HPDE6-E6E7 (cell line): ENCODE data around the gene SLC10A7.

ENCODE experiments used
- DNase-seq: peaks from one replicate; pipeline ENCODE4 v3.0.0; 2011; ENCODE audit warnings: missing footprints; ENCODE audit errors: extremely low spot score

The SLC10A7 gene

DNA sequence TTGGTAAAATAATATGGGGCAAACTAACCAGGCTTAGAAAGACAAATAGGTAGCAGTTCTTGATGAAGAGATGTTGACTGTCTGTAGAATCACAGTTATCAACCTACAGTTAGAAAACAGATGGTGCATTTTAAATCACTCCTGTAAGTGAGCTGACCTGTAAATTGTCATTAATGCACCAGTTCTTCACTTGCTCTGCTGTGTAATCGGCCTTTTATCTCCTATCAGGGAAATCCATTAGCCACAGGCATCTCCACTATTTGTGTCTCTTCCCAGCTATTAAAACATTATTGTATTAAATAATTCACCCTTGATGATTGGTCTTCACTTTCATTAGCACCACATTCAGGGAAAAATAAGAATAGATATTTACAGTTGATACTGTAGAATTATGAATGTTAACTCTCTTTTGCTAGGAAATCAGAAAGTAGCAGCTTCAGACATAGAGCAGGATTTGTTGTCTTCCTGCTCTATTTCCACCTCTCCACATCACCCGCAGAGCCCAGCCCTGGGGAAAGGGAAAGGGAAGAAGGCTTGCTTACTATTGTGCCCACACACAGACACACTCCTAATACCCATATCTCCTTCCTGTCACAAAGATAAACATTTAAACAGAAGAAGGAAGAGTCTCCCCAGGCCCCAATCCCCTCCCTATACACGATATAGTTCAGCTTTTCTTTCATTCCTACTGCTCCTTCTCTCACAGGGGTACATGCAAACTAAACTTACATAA, 210.3 kb downstream of the SLC10A7 start:
- DNase-seq, result no peak

DNA sequence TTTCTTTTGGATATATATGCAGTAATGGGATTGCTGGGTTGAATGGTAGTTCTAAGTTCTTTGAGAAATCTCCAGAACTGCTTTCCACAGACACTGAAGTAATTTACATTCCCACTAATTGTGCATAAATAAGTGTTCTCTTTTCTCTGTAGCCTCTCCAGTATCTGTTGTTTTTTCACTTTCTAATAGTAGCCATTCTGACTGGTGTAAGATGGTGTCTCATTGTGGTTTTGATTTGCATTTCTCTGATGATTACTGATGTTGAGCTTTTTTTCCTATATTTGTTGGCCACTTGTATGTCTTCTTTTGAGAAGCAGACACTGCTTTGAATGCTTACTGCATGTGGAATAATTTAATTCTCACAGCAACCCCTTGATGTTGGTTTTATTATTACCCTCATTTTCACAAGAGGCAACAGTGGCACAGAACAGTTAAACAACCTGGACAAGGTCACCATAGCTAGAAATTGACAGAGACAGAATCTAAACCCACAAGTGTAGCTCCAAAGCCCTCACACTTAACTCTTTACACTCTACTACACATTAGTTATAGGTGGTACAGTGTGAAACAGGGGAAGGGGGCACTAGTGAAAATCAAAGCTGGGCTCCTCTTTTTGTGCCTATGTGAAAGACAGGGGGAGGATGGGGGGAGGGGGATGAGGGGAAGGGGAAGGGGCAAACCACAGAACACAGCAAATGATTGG, 211.3 kb downstream of the SLC10A7 start:
- no peak for DNase-seq

DNA sequence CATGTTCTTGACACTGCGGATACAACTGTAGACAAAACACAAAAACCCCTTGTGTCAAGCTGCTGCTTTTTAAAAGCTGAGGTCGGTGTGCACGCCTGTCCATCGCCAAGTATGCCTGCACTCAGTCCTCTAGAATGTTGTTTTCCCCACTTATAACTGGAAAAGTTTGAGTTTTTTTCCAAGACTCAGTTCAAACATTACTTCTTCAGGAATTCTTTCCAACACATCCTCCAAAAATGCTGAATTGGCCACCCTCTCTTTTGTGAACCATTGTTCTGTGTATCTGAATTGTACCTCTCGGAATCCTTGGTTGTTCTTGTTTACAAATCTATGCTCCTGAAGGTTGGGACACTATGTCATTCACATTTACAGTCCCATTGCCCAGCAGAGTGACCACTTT, 212.8 kb downstream of the SLC10A7 start:
- no peak for DNase-seq

DNA sequence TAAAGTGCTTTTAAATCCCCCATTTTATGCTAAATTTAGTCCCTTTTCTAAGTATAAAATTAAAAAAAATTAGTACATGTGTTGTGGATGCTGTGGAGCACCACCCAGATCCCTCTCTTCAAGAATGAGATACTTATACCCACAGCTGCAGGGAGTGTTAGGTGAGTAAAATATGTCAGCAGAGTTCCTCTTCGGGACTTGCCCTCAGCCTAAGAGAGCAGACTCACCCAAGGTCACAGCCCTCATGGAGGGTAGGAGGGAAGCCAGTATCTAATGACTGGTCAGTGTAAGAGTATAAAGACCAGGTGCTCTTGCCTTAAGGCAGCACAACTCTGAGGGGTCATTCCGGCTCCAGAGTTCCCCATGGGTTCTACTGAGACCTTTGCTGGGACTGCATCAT, 218.9 kb downstream of the SLC10A7 start:
- no peak for DNase-seq

DNA sequence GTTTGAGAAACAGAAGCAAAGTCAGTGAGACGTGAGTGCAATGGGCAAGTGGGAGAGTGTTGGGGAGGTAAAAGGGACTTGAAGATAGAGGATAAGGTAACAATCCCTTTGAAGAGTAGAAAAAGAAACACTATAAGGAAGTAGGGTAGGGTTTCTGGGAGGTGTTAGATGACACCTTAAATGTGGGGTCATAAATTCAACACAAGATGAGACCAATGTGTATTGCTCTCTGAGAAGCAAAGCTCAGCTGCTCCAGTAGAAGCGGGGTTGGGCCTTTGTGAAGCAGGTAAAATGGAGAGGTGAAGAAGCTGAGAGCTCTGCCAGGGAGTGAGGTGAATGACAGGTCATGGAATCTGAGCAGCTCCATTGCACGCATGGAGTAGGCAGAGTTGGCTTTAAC, 222.1 kb downstream of the SLC10A7 start:
- DNase-seq, result no peak

DNA sequence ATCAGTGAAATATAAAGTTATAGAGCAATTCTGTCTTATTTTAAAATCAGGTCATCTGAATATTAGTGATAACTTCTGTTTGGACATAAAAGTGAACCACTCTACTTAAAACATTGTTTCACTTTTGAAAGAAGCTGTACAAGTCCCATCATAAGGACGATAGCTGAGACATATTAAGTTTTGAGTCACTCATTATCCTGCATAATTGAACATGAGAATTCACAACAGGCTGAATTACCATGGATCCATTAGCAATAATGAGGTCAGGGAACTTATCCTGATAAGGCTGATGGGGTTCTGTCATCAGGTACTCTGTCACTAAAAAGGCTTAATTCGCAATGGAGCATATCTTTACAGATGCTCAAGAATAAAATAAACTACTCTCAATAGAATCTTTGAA, 227.0 kb downstream of the SLC10A7 start:
- DNase-seq, result no peak

DNA sequence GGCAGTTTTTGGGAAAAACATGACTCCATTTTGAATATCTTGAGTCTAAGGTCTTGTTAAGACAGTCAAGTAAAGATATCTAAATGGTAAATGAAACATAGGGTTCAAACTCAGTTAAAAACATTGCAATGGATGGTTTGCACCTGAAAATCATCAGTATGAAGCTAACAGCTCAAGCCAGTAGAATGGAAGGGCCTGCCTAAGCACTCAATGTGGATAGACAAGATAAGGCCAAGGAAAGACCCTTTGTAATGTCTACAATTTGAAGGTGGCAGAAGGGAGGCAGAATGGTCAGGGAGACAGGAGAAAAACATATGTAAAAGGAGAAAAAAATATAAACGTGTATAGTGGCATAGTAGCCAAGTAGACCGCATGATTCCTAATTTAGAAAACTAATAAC, 229.2 kb downstream of the SLC10A7 start:
- no peak for DNase-seq

DNA sequence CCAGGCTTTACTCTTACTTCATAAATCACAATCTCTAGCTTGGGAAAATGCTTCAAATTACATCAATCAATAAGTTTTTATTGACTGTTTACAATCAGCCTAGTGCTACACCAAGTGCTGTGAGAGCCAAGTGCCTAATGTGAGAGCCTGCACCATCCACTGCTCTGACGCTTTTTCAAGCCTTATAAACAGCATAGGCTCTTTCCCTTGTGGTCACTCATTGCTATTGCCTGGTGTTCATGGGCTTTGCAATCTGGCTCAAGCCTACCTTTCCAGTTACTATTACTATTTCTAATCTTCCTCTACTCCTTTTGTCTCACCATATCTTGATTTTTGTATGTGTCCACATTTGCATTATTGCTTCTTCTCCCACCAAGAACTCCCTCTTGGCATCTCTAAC, 230.4 kb downstream of the SLC10A7 start:
- no peak for DNase-seq

DNA sequence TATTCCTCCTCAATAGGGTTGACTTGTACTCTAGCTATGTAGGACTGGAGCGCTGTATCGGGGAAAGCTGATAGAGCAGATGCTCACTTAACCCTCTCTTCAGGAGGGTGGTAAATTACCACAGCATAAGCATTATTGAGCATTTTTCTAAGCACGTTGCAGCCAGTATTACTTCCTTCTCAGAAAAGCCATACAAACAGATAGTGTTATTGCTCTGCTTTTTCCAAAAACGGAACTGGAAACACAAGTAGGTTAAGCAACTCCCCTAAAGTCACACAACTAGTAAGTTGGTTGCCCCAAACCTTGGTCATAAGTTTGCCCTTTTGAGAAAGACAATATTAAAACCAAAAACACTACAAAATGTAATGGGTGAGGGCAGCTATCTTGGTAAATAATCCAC, 233.5 kb downstream of the SLC10A7 start:
- no peak for DNase-seq

DNA sequence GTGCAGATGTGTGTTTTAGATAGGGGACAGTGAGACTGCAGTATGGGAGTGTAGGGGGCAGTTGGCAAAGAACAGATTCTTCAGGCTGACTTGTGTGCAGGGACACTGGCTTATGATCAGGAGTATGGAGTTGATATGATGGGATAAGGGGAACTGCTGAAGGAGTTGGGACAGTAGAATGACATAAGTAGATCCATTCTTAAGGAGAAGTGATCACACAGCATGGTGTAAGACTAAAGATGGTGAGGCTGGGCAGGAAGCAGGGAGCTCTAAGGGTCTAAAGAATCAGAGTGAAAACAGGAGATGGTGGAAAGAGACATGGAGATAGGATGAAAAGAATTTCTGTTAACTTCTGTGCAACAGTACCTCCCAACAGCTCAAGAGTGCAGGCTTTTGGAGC, 236.7 kb downstream of the SLC10A7 start:
- no peak for DNase-seq

DNA sequence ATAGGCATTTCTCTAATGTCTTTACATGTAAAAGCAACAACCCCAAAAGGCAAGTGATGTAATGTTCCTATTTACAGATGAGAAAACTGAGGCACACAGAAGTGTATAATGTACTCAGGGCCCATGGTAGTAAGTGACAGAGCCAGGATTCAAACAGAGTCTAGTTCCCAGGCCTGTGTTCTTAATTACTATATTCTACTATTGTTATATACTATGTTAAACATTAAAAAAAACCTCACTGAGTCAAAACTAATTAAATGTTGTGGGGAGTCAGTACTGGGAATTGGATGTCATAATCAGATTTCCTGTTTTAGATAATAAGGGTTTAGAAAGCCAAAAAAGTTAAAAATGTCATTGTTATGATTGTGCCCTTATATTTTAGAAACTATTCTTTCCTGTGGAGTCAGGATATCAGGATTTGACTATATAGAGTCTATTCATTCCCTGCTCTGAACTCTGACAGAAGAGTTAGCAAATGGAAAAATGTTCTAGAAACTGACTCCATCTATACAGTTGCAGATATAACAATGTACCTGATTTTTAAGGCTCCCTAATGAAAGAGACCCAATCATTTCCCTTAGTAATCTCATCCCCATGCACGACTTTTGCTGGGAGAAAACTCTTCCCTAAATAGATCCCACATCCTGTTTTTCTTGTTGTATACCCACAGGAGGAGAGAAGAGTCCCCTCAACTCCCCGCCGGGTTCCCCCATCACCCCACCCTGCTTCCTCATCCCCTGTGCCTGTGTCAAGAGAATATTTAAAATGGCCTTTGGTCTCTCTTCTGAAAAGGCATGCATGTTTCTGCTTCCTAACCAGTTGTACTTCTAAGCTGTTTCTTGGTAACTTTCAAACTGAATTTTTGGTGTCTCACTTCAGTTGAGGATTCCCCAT, 237.7 kb downstream of the SLC10A7 start:
- no peak for DNase-seq

DNA sequence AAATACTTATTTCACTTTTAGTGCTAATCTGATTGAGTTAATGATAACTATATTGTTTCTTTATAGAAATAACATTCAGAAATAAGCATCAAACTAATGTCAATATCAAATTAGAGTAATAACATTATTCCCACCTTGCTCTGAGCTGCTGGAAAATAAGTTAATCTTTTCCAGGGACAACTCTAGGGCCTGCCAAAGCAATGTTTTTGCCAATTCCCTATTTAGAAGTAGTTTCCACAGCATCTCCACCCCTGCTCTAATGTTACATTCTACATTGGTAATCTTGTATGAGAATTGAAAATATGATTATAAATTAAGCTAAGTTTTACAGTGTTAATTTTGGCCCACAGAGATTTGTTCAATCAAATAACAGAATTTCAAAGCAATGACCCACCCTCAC, 239.1 kb downstream of the SLC10A7 start:
- DNase-seq, result no peak

DNA sequence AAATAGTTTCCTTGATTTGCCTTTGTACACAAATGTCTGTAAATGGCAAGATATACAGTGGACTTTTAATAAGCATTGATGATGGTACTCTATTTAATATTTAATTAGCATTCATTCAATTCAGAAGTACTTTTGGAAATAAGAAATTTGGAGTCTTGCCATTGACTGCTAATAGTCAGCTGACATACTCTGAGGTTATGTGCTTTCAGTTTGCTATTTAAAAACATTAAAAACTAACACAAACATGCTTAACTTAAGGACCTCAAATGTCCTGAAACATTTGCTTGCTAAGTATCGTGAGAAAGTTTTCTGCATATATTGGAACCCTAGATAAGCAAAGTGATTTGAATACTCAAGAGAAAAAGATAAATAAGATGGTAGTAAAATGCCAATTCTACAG, 242.8 kb downstream of the SLC10A7 start:
- no peak for DNase-seq

DNA sequence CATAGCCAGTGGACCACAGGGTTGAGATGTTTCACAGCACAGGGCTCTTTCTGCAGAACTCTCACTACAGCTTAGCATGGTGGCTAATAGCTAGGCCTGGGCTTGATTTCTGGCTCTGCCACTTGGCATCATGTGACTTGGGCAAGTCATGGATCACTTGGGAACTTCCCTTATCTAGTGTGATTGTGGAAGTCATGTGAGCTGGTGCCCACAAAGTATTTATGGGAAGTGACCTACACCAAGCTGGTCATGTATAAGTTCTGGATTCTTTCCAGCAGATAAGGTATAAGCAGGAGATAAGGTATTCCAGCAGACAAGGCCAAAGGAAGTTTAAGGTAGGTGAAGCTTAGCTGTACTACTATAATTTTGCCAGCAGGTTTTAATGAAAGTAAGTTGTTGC, 246.4 kb downstream of the SLC10A7 start:
- no peak for DNase-seq

DNA sequence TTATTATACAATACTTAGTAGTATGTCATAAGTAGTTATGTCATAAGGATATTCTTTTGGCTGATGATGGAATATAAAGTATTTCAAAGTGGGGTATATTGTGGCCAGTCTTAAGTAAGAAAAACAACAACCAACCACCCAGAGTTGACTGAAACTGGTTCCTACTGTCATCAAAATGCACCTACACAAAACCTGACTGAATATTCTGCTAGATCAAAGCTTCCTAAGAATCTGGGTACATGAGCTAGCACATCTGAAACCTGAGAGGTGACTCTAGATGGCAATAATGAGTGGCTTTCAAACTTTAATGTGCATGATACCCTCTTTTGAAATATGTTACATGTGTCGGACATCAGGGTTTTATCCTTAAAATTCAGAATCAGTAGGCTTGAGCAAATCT, 247.0 kb downstream of the SLC10A7 start:
- DNase-seq, result no peak

DNA sequence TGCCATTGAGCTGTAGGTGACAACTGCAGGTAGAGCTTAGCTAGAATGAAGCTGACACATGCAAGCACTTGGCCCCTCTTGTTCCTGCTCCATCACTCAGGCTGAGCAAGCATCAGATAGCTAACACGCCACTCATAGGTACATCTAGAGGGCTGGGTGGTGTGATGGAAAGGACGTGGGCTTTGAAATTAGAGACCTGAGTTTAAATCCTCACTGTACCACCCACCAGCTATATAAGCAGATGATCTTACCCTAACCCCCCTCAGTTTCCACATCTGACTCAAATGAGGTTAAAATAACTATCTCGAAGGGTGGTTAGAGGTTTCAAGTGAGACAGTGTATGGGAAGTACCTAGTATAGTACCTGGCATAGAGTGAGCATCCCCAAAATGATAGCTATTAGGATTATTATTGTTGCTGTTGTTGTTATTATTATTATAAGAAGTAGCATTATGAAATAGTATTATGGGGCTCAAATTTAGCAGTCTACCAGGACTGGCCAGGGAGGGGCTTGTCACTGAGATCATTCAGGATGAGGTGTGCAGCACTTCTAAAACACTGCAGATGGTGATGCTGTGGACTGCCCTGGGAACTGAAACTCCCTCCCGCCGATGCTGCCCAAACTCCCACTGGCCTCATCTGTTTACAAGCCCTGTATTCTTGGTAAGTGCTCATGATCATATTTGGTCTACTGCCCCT, 248.4 kb downstream of the SLC10A7 start:
- DNase-seq, result no peak

DNA sequence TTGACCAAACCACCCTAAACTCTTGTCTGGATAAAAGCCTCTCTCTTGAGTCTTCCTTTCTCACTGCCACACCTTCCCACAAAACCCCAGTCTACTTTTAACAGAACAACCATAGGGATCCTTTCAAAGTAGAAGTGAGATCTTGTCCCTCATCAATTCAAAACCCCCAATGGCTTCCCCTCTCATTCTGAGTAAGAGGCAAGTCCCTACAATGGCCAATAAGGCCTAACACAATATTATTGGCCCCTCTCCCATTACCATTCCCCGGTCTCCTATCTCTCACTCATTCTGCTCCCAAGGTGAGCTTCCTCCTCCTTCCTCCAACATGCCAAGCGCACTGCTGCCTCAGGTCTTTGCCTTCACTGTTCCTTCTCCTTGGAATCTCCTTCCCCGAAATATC, 250.3 kb downstream of the SLC10A7 start:
- no peak for DNase-seq

DNA sequence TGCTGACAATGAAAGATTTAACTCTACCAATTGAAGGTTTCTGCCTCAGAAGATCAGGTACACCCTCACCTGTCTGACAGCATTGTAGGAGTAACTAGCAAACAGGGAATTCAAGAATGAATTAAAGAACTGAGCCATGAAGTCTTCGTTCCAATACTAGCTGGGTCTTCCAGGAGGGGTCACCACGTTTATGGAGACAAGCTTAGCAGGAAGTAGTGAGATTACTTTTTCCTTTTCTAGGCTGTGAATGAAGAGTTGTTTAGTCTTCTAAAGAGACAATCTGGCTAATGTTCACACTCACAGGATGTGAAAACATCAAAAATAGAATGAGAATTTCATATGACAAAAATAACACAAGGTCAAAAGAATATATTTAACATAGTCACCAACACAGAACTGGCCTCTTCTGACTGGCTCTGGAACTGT, 252.5 kb downstream of the SLC10A7 start:
- DNase-seq, result no peak

DNA sequence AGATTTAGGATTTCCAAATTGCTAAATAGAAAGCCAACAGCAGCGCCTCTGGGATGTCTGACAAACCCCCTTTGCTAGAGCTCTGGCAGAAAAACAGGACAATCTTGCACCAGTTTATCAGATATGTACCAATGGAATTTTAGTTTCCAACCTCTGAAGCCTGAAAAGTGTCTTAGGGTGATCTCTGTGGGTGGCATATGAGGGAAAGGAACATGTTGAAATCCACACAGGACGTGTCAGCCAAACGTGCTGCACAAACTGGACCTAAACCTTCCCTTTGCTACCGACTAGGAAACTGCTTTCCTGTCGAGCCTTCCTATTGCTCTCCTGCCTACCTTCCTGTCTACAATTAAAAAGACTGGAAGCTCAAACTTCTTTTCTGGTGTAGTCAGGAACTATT, 253.9 kb downstream of the SLC10A7 start:
- no peak for DNase-seq

DNA sequence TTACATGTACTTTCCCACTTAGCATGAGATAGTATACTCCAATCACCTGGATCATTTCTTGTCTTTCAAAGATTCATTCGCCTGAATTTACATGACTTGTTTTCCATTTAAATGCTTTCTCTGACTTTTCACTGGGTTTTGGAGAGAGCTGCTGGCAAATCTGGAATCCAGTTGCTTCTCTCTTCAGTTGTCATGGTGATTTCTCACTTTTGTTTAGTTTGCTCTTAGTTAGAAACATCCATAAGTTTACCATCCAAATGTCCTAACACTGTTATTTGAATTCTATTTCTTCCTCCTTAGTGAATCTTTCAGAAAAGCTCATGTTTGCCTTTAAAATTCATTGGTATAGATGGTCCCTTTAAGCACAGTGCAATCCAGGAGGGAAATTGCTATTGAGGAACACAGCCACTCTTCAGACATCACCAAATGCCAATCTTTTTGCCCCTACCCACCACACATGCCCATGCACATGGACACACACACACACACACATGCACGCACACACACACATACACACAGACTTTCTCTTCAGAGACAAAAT, 255.7 kb downstream of the SLC10A7 start:
- DNase-seq, result no peak

DNA sequence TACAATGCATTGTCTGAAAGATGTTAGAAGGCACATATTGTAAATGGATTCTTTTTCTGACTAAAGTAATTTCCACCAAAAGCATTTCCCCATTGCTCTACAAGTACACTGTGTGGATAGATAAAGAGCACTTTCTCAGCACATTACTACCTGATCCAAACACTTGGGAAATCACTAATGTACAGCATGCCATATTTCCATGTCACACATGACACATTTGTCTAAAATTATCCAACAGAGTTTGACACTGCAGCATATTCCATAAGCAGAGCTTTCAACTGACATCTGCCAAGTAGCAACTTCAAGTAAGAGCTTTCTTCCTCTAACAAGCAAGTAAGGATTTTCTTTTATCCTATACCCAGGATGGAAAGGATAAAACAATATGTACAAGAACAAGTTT, 257.9 kb downstream of the SLC10A7 start:
- no peak for DNase-seq

DNA sequence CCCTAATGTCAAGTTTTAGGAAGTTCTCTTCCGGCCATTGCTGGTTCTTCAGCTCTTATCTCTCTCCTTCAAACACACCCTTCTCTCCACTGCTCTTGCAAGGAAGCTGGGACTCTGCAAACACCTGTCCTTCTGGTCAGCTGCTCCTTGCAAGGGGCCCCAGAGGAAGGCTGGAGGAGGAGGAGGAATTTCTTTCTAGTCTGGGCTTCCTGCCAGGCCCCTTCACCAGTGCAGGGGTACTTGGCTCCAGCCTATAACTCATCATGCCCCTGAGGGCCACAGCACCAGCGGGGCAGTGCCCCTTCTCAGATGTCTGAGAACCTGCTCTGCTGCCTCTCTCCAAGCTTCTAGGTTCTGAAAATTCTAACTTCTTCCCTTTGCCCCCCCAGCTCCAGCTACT, 260.7 kb downstream of the SLC10A7 start:
- DNase-seq, result no peak
